ENCODE data around the gene MMP21.

DNA sequence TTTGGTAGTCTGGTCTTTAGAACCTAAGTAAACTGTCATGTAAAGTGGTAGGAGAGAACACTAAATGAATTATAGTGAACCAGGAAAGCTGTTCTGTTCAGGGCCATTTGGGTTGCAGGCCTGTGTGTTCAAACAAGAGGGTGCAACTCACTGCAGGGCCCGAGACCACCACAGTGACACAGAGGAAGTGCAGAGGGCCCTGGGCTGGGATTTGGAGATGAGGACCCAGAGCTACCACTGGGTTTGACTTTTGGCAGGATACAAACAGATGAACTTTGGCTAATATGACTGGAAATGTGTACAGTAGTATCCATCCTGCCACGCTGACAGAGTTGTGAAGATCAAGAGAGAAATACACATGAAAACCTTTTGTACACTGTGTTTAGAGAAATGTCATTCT, 9.8 kb downstream of the MMP21 start:
- no peak for TF ChIP-seq CTCF (IDR thresholded peaks at IDR 0.05; ENCODE audit: borderline replicate concordance, extremely low read depth, low read length, poor library complexity, severe bottlenecking)
- TF ChIP-seq EZH2 (IDR thresholded peaks at IDR 0.05; ENCODE audit: borderline replicate concordance, low read depth, low read length, severe bottlenecking) = no peak

All from DND-41 (cell line).